NCI-H774 (cell line): ENCODE measurements around the gene DVL3.
A peak's percentile ranks its signal among the peaks of the same experiment; 100 is the strongest.
"Not testable (repeated sequence)": the region's sequence is repeated elsewhere in the genome, so short reads cannot be mapped to it uniquely, and the experiment has no call there.

Experiments
- DNase-seq: peaks from one replicate; lab custom pipeline; 2025; lab: John Stamatoyannopoulos, UW

The DVL3 gene

GRCh38 chr3:184155644-184156521 is 706 bp downstream of the DVL3 start:
- peak; percentile 44 for DNase-seq

- no peak for DNase-seq
Observed at GRCh38 chr3:184156522-184156955, 1.4 kb downstream of the DVL3 start.

GRCh38 chr3:184157206-184157605 is 2.0 kb downstream of the DVL3 start:
- DNase-seq: no peak

- DNase-seq: no peak
Observed at GRCh38 chr3:184158404-184158803, 3.2 kb downstream of the DVL3 start.

GRCh38 chr3:184160456-184160855 is 5.3 kb downstream of the DVL3 start:
- no peak for DNase-seq

- not testable (repeated sequence) for DNase-seq
Observed at GRCh38 chr3:184162571-184163070, 7.4 kb downstream of the DVL3 start.

GRCh38 chr3:184164648-184165330 is 9.6 kb downstream of the DVL3 start:
- no peak for DNase-seq

GRCh38 chr3:184165543-184165942 is 10.4 kb downstream of the DVL3 start:
- no peak for DNase-seq

- DNase-seq: no peak
Observed at GRCh38 chr3:184166671-184167070, 11.5 kb downstream of the DVL3 start.

- DNase-seq: no peak
Observed at GRCh38 chr3:184167786-184168185, 12.6 kb downstream of the DVL3 start.

- DNase-seq: no peak
Observed at GRCh38 chr3:184168363-184169120, 13.4 kb downstream of the DVL3 start.

GRCh38 chr3:184169896-184170875 is 15.0 kb downstream of the DVL3 start:
- DNase-seq: no peak

- no peak for DNase-seq
Observed at GRCh38 chr3:184171562-184171961, 16.4 kb downstream of the DVL3 start.

- DNase-seq: no peak
Observed at GRCh38 chr3:184172681-184173373, 17.6 kb downstream of the DVL3 start.

GRCh38 chr3:184173374-184173722 is 18.2 kb downstream of the DVL3 start:
- no peak for DNase-seq

GRCh38 chr3:184174284-184174645 is 19.1 kb downstream of the DVL3 start:
- no peak for DNase-seq

GRCh38 chr3:184174646-184175492 is 19.7 kb downstream of the DVL3 start, which contains the start of gene AP2M1:
Gene AP2M1 (plus strand): TSS chr3:184174855. CDS start chr3:184176994, 2,139 bp downstream.
- DNase-seq: peak; percentile 100

GRCh38 chr3:184175506-184175905 is 20.3 kb downstream of the DVL3 start:
- DNase-seq: no peak

GRCh38 chr3:184175981-184176376 is 20.8 kb downstream of the DVL3 start:
- DNase-seq: no peak
